Stimulated activated CD8-positive, alpha-beta memory T cell treated with anti-CD3 and anti-CD28 coated beads, Interleukin-2, amount 100 ng/mL, for 1 hour (primary cell): ENCODE results near the gene TMTC2.

Experiments used
- DNase-seq, 2 donors: peaks; one replicate each; pipeline ENCODE4 v3.0.0-alpha.2; 2020; ENCODE audit warnings: low read depth in 2 of 2

Gene TMTC2

GRCh38 chr12:83010169-83010804 lies 323.6 kb downstream of the TMTC2 start:
- DNase-seq: no peak

GRCh38 chr12:83015390-83016217 lies 328.9 kb downstream of the TMTC2 start:
- DNase-seq: no peak

DNA sequence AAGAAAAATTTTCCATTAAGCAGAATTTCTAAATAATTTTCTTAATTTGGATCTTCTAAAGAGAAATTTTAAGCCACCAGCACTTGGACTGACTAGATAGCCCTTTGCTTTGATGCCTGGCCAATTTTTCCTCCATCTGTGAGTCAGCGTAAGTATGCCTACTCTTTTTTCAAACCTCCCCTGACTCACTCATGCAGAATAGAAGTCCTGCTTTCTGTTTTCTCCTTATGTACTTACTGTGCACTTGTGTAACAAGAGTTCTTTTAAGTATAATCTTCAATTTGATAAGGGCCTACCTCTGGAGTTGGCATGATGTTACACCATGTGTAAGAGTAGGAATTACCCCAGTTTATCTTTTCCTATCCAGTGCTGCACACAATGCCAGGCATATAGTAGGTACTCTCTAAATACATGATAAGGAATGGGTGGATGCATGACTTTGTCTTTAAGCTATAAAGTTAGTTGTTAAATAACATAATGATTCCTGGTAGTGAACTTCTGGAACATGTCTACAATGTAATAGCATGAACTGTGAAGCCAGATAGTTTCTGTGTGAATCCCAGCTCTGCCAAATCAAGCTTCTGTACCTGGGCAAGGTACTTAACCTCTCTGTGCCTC lies 329.6 kb downstream of the TMTC2 start:
- no peak for DNase-seq

GRCh38 chr12:83016991-83017390 lies 330.3 kb downstream of the TMTC2 start:
- no peak for DNase-seq

GRCh38 chr12:83018088-83018487 lies 331.4 kb downstream of the TMTC2 start:
- DNase-seq: no peak

GRCh38 chr12:83027021-83027723 lies 340.5 kb downstream of the TMTC2 start:
- no peak for DNase-seq

- no peak for DNase-seq
Measured at GRCh38 chr12:83031196-83031595, 344.5 kb downstream of the TMTC2 start.

DNA sequence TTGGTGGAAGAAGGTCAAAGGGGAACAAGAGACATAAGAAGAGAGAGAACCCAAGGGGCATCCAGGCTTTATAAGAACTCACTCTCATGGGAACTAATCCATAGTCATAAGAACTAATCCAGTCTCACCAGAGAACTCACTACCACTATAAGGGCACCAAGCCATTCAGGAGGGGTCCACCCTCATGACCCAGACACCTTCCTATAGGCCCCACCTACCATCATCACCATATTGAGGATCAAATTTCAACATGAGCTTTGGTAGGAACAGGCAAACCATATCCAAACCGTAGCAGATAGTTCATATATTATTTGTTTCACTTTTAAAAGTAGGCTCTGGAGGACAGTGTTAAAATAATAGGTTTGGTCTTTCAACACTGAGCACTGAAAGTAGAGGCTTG lies 350.1 kb downstream of the TMTC2 start:
- no peak for DNase-seq

DNA sequence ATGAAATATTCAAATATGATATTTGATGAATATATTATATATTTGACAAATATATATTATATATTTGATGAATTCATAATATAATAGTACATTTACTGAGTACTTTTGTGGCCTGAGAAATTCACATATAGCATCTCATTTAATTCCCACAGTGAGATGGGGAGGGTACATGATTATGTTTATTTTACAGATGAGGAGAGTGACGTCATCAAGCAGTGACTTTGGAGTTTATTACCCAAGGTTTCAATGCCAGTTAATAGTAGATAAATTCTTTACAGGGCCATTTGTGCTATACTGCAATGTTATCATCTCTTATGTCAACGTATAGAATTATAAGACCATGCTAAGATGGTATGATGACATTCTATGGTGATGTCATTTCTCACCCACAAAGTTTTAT lies 352.7 kb downstream of the TMTC2 start:
- no peak for DNase-seq

DNA sequence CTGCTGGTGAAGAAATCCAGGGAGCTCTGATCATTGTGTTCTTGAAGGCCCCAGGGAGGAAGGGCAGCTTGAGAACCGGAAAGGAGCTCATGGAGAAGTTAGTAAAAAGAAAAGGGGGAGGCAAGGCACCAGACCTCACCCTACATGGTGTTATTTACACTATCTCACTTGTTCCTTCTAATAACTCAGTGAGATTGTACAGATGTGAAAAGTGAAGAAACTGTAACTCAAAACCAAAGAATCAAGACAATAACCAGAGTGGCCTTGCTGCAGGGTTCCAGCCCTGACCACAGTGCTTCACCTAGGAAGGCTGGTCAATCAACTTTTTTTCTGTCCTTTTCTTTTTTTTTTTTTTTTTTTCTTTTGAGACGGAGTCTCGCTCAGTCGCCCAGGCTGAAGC lies 353.6 kb downstream of the TMTC2 start:
- no peak for DNase-seq

DNA sequence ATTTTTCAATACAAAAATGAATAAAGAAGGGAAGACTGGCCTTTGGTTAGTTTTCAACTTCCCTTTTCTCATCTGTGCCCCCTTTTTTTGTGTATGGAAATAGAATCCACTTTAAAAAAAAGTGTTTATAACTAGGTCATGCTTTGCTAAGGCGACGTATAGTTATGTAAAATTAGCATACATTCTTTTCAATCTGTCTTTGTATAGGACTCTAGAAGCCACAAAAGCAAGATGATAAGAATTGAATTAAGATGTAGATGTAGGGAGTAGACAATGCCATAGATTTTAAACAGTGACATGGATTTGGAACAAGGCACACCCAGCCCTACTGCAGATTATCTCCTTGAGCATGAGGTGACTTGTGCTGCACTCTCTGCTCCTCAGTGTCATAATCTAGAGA lies 354.3 kb downstream of the TMTC2 start:
- no peak for DNase-seq

DNA sequence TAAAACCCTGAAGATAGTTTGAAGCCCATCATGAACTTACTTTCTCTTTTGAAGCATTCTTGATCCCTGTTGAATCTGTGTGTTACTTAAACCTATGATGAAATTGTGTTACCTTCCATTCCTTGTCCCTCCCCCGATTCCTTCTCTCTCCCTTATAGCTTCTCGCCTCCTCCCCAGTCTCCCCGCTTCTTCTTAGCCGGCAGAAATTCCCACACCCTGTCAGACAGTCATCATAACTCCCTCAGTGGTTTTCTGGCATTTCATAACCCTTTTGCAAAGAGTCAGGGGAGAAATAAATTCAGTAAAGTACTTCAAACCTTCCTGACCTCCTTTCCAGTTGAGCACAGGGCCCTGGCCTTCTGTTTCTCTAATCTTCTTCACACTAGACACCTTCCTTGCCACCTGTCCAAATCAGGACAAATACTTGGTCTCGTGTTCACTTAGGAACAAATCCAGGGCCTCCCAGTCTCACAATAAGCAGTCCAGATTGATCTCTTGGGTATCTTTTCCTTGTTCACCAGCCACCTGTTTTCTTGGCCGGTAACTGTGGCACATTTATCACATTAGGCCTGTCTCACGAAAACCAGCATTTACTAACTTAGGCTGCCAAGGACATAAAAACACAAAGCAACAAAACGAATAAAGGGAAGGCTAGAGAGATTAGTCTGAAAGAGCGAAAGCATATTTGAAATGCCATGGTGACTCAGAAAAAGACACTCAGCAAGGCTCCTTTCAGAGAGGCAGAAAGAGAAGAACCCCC lies 355.9 kb downstream of the TMTC2 start:
- no peak for DNase-seq

- DNase-seq: no peak
Measured at GRCh38 chr12:83044736-83045135, 358.0 kb downstream of the TMTC2 start.

- DNase-seq: no peak
Measured at GRCh38 chr12:83046019-83046418, 359.3 kb downstream of the TMTC2 start.

DNA sequence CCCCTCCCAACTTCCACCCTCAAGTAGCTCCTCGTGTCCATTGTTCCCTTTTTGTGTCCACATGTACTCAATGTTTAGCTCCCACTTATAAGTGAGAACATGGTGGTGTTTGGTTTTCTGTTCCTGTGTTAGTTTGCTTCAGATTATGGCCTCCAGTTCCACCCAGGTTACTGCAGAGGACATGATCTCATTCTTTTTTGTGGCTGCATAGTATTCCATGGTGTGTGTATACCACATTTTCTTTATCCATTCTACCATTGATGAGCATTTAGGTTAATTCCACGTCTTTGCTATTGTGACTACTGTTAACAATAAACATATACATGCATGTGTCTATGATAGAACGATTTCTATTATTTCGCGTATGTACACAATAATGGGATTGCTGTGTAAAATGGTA lies 362.6 kb downstream of the TMTC2 start:
- DNase-seq: no peak

DNA sequence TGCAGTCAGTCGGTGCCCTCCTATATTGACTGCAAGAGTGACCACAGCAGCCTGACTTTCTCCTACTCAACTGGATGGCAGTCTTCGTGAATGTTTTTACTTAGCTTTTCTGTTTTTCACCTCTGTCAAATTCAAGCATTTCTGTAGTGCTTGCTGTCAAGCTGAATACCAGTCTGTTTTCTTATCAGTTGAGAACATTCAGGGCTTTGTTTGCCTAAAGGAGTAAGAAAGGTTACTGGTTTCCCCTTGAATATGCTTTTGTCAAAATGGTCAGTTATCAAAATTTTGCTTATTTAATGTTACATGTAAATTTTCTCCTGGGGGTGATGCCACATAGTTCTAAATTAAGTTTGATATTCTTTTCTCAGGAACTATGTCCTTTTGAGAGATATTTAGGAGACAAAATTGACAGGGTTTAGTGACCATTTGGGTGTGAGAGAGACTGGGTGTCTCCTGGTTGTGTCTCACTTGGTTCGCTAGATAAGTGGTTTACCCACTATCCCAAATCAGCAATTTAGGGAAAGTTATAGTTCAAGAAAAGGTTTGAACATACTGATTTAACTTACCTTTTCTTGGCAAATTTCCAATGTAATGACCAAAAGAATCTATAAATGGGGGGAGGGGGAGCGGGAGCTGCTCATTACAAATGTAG lies 366.3 kb downstream of the TMTC2 start:
- no peak for DNase-seq

DNA sequence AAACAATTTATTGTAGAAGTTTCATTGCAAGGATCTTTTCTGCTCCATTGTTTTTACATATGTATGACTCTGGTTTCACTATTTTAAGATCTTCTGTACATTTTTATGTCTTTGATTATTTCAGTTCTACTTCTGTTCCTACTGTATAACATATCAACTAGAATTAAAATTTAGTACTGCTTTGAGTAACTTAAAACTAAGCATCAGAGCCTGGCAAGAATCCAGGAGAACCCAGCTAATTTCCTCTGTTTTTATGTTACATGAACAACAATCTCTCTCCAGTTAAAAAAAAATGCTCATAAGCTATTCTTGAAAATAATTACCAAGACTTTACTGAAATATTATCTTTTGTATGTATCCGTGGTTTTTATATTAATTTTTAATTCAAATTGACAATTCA lies 370.7 kb downstream of the TMTC2 start:
- no peak for DNase-seq

GRCh38 chr12:83059107-83059506 lies 372.4 kb downstream of the TMTC2 start:
- no peak for DNase-seq

GRCh38 chr12:83065562-83065961 lies 378.9 kb downstream of the TMTC2 start:
- no peak for DNase-seq

DNA sequence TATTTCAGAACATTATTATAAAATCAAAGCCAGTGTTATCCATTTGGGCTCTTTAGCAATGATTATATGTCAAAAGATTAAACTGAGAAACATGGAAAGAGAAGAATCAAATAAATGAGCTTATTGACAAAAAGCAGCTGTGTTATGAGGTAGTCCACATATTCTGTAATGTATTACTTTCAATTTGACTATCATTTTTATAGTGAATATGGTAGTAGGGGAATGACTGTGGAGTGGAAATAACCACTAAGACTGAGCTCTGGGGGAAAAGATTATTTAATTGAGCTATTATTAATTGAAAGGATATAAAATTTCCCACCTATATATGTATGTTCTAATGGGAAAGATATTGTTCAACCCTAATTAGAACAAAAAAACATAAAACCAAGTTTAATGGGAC lies 381.3 kb downstream of the TMTC2 start:
- no peak for DNase-seq

DNA sequence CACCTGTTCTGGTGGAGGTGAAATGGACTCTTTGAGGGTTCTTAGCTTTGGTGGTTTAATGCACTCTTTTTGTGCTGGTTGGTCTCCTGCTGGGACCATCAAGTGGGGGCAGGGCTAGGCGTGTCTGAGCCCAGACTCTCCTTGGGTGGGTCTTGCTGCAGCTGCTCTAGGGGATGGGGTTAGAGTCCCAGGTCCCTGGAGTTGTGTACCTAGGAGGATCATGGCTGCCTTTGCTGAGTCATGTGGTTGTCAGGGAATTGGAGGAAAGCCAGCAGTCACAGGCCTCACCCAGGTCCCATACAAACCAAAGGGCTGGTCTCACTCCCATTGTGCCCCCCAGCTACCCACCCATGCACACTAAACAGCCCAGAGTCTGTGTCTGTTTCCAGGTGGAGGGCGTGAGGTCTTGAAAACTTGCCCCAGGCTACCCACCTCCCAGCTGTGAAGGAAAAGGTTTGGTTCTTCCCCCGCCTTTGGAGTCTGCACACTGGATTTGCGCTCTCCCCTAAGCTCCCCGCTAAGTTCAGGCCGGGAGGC lies 387.7 kb downstream of the TMTC2 start:
- DNase-seq: no peak
